ENCODE results near the gene GIPC2. TPM values are rescaled to one million over a fixed set of nuclear protein-coding genes. Genes with fewer than 3 reads are reported as not detected.
"Not testable (repeated sequence)": the region's sequence is repeated elsewhere in the genome, so short reads cannot be mapped to it uniquely, and the experiment has no call there.

GIPC2 gene
- total RNA-seq, 1 experiment from 2014 or later: 0.26 TPM

DNA sequence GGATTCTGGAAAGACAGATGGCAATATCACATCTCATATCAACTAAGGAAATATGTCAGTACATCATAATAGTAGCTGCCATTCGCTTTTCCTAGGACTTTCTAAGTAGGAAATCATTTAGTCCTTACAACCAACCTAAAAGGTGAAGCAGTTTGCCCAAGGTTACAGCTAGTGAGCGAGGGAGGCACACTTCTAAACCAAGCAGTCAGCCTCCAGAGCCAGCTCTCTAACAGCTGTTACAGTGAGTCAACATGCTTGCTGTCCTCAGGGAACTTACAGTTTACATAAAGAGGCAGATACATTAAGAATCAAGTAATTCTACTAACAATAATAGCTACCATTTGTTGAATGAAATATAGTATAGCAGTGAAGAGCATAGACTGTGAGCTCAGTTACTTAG is 57.1 kb downstream of the GIPC2 start:
- in situ Hi-C loops (cut with HindIII; ENCODE audit: low pct_unique_long_range_greater_than_20kb, low sequenced_read_pairs) (no loop called here), intact Hi-C loops (cut with micrococcal nuclease; ENCODE audit: unreplicated experiment) (loop anchor here (10.0 kb wide), 1 partner anchor 98 kb away; the partner anchor contains the start of gene DNAJB4)
- H3K4me1 ChIP-seq (ENCODE audit: control insufficient read depth, insufficient read depth, low read length): peaks cover 4% of the 10 kb centered on the region; the same call in 1 of the 2 replicates
- no peak overlapping the region for H3K4me3 ChIP-seq (ENCODE audit: low read depth in 2 of 2, low read length in 2 of 2)
- BruUV-seq (replicated peaks): no TSS peak
- no peaks in the 10 kb centered on the region for H3K27me3 ChIP-seq (ENCODE audit: control insufficient read depth, insufficient read depth, low read length)
- no peak for ATAC-seq
- ChIA-PET POLR2A (no interaction called here), CTCF (no interaction called here)
- no peak overlapping the region for H3K27ac ChIP-seq (ENCODE audit: low read length)
- no peak for DNase-seq (ENCODE audit: low read depth, low spot score)
- no peaks in the 10 kb centered on the region for H3K9me3 ChIP-seq (ENCODE audit: control insufficient read depth, insufficient read depth, low read depth, low read length)
- no peaks in the 10 kb centered on the region for H3K36me3 ChIP-seq (ENCODE audit: control insufficient read depth, insufficient read depth, low read length)
- TF ChIP-seq, protein P1, sequence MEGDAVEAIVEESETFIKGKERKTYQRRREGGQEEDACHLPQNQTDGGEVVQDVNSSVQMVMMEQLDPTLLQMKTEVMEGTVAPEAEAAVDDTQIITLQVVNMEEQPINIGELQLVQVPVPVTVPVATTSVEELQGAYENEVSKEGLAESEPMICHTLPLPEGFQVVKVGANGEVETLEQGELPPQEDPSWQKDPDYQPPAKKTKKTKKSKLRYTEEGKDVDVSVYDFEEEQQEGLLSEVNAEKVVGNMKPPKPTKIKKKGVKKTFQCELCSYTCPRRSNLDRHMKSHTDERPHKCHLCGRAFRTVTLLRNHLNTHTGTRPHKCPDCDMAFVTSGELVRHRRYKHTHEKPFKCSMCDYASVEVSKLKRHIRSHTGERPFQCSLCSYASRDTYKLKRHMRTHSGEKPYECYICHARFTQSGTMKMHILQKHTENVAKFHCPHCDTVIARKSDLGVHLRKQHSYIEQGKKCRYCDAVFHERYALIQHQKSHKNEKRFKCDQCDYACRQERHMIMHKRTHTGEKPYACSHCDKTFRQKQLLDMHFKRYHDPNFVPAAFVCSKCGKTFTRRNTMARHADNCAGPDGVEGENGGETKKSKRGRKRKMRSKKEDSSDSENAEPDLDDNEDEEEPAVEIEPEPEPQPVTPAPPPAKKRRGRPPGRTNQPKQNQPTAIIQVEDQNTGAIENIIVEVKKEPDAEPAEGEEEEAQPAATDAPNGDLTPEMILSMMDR (IDR thresholded peaks at IDR 0.05): no peak
- TF ChIP-seq POLR2AphosphoS5 (IDR thresholded peaks at IDR 0.05; ENCODE audit: low read depth, low read length) (no peak), TCF7L2 (IDR thresholded peaks at IDR 0.05; ENCODE audit: low read depth, low read length) (no peak), SIN3A (IDR thresholded peaks at IDR 0.05; ENCODE audit: borderline replicate concordance, insufficient read depth, low read depth, low read length) (no peak)
- TF ChIP-seq, protein P2, sequence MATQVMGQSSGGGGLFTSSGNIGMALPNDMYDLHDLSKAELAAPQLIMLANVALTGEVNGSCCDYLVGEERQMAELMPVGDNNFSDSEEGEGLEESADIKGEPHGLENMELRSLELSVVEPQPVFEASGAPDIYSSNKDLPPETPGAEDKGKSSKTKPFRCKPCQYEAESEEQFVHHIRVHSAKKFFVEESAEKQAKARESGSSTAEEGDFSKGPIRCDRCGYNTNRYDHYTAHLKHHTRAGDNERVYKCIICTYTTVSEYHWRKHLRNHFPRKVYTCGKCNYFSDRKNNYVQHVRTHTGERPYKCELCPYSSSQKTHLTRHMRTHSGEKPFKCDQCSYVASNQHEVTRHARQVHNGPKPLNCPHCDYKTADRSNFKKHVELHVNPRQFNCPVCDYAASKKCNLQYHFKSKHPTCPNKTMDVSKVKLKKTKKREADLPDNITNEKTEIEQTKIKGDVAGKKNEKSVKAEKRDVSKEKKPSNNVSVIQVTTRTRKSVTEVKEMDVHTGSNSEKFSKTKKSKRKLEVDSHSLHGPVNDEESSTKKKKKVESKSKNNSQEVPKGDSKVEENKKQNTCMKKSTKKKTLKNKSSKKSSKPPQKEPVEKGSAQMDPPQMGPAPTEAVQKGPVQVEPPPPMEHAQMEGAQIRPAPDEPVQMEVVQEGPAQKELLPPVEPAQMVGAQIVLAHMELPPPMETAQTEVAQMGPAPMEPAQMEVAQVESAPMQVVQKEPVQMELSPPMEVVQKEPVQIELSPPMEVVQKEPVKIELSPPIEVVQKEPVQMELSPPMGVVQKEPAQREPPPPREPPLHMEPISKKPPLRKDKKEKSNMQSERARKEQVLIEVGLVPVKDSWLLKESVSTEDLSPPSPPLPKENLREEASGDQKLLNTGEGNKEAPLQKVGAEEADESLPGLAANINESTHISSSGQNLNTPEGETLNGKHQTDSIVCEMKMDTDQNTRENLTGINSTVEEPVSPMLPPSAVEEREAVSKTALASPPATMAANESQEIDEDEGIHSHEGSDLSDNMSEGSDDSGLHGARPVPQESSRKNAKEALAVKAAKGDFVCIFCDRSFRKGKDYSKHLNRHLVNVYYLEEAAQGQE (IDR thresholded peaks at IDR 0.05; ENCODE audit: insufficient read depth in 1 of 2, low read depth in 2 of 2, low read length in 1 of 2): no peak

DNA sequence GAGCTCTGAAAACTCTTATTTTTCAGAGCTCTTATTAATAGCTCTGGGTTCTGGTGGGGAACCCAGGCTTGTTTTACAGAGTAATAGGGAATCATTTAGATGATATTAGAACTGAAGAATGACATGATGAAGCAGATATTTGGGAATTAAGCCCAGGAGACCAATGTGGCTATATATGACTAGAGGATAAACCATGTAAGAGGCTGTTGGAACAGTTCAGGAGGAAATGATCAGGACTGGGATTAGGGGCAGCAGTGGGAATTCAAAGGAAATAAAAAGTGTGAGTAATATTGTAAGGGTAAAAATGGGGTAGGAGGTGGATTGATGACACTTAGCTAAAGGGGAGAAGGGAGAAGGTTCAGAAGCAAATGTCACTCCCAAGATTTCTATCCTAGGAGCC is 58.6 kb downstream of the GIPC2 start:
- no peak for DNase-seq (ENCODE audit: low read depth, low spot score)
- H3K27ac ChIP-seq (ENCODE audit: low read length): no peak overlapping the region
- H3K9me3 ChIP-seq (ENCODE audit: control insufficient read depth, insufficient read depth, low read depth, low read length): no peaks in the 10 kb centered on the region
- no peak for ATAC-seq
- BruUV-seq (replicated peaks): no TSS peak
- intact Hi-C loops (cut with micrococcal nuclease; ENCODE audit: unreplicated experiment) (loop anchor here (10.0 kb wide), 1 partner anchor 100 kb away; the partner anchor contains the start of gene DNAJB4), in situ Hi-C loops (cut with HindIII; ENCODE audit: low pct_unique_long_range_greater_than_20kb, low sequenced_read_pairs) (no loop called here)
- no peak overlapping the region for H3K4me3 ChIP-seq (ENCODE audit: low read depth in 2 of 2, low read length in 2 of 2)
- ChIA-PET CTCF (no interaction called here), POLR2A (no interaction called here)
- TF ChIP-seq, protein P2 (IDR thresholded peaks at IDR 0.05; ENCODE audit: insufficient read depth in 1 of 2, low read depth in 2 of 2, low read length in 1 of 2): no peak
- no peak for TF ChIP-seq POLR2AphosphoS5 (IDR thresholded peaks at IDR 0.05; ENCODE audit: low read depth, low read length)
- no peak for TF ChIP-seq SIN3A (IDR thresholded peaks at IDR 0.05; ENCODE audit: borderline replicate concordance, insufficient read depth, low read depth, low read length)
- TF ChIP-seq TCF7L2 (IDR thresholded peaks at IDR 0.05; ENCODE audit: low read depth, low read length): no peak
- TF ChIP-seq, protein P1 (IDR thresholded peaks at IDR 0.05): no peak
- peaks cover 4% of the 10 kb centered on the region; the same call in 1 of the 2 replicates for H3K4me1 ChIP-seq (ENCODE audit: control insufficient read depth, insufficient read depth, low read length)
- H3K36me3 ChIP-seq (ENCODE audit: control insufficient read depth, insufficient read depth, low read length): no peaks in the 10 kb centered on the region
- H3K27me3 ChIP-seq (ENCODE audit: control insufficient read depth, insufficient read depth, low read length): no peaks in the 10 kb centered on the region

DNA sequence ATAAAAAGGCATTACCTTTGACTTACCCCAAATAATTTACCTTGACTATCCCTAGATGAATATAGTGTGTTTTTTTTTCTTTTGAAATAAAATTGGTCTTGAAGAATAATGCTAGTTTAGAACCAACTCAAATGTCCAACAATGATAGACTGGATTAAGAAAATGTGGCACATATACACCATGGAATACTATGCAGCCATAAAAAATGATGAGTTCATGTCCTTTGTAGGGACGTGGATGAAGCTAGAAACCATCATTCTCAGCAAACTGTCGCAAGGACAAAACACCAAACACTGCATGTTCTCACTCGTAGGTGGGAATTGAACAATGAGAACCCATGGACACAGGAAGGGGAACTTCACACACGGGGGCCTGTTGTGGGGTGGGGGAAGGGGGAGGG is 63.9 kb downstream of the GIPC2 start:
- DNase-seq (ENCODE audit: low read depth, low spot score); ATAC-seq; H3K9me3 ChIP-seq (ENCODE audit: control insufficient read depth, insufficient read depth, low read depth, low read length); H3K4me1 ChIP-seq (ENCODE audit: control insufficient read depth, insufficient read depth, low read length); CTCF ChIA-PET; H3K4me3 ChIP-seq (ENCODE audit: low read depth in 2 of 2, low read length in 2 of 2); H3K27ac ChIP-seq (ENCODE audit: low read length); H3K36me3 ChIP-seq (ENCODE audit: control insufficient read depth, insufficient read depth, low read length); POLR2A ChIA-PET; BruUV-seq (replicated peaks); H3K27me3 ChIP-seq (ENCODE audit: control insufficient read depth, insufficient read depth, low read length); in situ Hi-C loops (cut with HindIII; ENCODE audit: low pct_unique_long_range_greater_than_20kb, low sequenced_read_pairs): not testable (repeated sequence)
- intact Hi-C loops (cut with micrococcal nuclease; ENCODE audit: unreplicated experiment): loop anchor here (5.0 to 10.0 kb wide), 3 partner anchors 105 to 165 kb away; partner anchors contain the start of genes DNAJB4 and FUBP1

Measured in Panc1 (cell line).